GM20431 (cell line): ENCODE results near the gene CACTIN.
"Not testable (repeated sequence)": the region's sequence is repeated elsewhere in the genome, so short reads cannot be mapped to it uniquely, and the experiment has no call there.

Experiments used
- in situ Hi-C: fragments of 300-500 bp; cut with MseI, MboI; formaldehyde crosslinking; loops from one replicate; pipeline ENCODE4 v1.15.0; 2020; ENCODE audit warnings: low sequenced_read_pairs; ENCODE audit not compliant: unreplicated experiment

Gene CACTIN

GRCh38 chr19:3626473-3627350 is at the start of gene CACTIN:
TSS of gene CACTIN (minus strand) at chr19:3626790. CDS start at chr19:3626762, 28 bp downstream.
- in situ Hi-C loops: no loop called here

GRCh38 chr19:3674784-3675543 is 48.4 kb upstream of the CACTIN start:
- in situ Hi-C loops: no loop called here

- in situ Hi-C loops: no loop called here
Measured at GRCh38 chr19:3673506-3674439, 47.2 kb upstream of the CACTIN start.

GRCh38 chr19:3672993-3673392 is 46.4 kb upstream of the CACTIN start:
- in situ Hi-C loops: no loop called here

- in situ Hi-C loops: no loop called here
Measured at GRCh38 chr19:3672575-3672948, 46.0 kb upstream of the CACTIN start.

GRCh38 chr19:3671680-3672574 is 45.3 kb upstream of the CACTIN start:
- in situ Hi-C loops: no loop called here

GRCh38 chr19:3670796-3671679 is 44.4 kb upstream of the CACTIN start:
- in situ Hi-C loops: no loop called here

- in situ Hi-C loops: no loop called here
Measured at GRCh38 chr19:3669947-3670795, 43.6 kb upstream of the CACTIN start.

- in situ Hi-C loops: no loop called here
Measured at GRCh38 chr19:3669082-3669946, 42.7 kb upstream of the CACTIN start.

GRCh38 chr19:3668331-3669081 is 41.9 kb upstream of the CACTIN start:
- in situ Hi-C loops: no loop called here

- in situ Hi-C loops: no loop called here
Measured at GRCh38 chr19:3667766-3668165, 41.2 kb upstream of the CACTIN start.

GRCh38 chr19:3667037-3667638 is 40.5 kb upstream of the CACTIN start:
- in situ Hi-C loops: no loop called here

- in situ Hi-C loops: not testable (repeated sequence)
Measured at GRCh38 chr19:3666545-3666856, 39.9 kb upstream of the CACTIN start.

GRCh38 chr19:3665681-3666544 is 39.3 kb upstream of the CACTIN start:
- in situ Hi-C loops: no loop called here
